ENCODE data around the gene TIRAP.

The TIRAP gene

DNA sequence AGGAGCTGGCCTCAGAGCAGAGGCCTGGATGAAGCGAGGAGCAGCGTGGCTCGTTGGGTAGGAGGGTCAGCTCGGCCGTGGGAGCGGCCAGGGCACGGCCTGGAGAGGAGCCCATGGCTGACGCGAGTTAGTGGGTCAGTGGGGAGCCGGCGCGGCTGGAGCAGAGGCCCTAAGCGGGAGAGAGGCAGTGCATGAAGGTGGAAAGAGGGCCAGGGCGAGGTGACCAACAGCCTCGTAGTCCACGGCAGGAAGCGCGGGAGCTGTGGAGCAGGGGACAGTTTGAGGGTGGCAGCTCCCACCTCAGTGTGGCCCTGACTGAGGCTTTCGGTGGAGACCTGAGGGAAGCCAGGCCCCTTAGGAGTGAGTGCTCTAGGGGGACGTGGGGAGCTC, 45.1 kb downstream of the TIRAP start:
- DNase-seq, result no peak

DNA sequence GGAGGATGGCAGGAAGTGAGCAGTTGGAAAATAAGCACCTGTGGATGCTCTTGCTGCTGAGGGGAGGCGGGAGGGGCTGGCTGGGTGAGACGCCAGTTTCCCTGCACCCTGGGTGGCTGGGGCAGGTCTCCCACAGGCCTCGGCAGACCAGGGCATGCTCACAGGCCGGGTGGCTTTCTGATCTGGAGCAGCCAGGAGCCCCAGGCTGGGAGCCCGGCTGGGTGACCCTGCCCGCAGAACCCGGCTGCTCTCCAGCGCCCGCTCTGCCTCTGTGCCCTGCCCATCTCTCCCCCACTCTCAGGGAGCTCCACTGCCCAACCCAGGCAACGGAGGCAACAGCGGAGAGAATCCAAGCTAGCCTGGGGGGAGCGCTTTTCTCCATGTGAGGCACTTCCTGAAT, 45.6 kb downstream of the TIRAP start:
- DNase-seq, result no peak

DNA sequence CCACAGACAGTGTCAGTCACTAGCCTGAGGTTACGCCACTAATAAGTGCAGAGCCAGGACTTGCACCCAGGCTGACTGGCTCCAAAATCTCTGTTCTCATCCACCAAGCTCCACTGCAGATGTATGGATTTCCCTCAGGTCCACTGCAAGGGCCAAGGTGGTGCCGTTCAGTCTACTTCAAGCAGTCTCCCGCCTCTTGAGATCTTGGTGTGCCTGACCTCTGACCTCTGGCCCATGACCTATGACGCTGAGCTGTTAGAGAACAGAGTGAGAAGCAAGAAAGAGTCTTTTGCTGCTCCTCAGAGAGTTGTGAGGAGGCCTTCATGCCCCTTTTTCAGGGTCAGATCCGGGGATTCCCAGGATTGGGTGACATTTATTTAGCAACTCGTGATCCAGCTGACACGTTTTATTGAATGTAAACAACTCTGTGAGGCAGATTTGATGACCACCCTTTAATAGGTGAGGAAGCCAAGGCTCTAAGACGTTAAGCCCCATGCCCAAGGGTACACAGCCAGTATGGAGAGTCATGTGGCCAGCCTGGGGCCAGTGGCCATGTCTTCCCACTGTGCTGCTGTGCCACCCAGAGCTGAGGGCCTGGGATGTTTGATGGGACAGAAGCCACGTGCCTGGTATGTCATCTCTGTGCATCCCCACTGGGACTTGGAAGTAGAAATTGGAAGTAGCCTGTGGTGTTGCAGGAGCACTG, 46.2 kb downstream of the TIRAP start:
- DNase-seq, result no peak

DNA sequence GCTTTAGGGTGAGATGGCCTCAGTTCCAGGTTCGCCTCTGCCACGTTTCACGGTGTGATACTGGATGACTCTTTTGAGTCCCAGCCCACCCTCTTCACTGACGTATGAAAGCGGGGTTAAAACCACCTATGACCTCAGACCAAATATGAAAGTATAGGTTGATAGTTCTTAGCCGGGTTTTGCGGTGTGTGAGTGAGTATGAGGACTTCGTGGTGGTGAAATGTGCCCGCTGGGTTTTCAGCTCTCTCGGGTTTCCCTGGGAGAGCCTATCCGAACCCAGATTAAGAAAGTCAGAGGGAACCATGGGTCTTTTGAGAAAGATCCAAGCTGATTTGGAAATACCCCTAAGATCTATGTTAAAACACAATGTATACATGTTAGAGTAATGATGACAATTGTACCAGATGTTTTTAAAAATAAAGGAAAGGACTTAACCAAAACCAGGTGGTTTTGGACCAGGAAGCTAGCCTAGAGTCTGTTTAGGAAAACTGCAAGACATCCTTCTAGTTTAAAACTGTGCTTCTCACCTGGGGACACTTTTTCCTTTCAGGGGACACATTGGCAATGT, 46.8 kb downstream of the TIRAP start:
- DNase-seq, result no peak

DNA sequence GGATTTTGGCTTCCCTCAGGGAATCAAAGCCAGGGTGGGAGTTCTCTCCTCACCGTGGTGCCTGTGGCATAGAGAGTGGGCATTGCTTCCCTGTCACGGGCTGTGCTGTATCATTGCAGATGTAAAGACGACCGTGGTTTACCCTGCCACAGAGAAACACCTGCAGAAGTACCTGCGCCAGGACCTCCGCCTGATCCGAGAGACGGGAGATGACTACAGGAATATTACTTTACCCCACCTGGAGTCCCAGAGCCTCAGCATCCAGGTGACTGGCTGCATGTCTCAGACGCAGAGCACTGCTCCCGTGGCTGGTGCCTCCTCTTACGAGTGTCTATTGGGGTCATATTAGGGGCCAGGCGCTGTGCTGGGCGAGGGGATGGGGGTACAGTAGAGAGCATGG, 48.4 kb downstream of the TIRAP start:
- DNase-seq, result no peak

DNA sequence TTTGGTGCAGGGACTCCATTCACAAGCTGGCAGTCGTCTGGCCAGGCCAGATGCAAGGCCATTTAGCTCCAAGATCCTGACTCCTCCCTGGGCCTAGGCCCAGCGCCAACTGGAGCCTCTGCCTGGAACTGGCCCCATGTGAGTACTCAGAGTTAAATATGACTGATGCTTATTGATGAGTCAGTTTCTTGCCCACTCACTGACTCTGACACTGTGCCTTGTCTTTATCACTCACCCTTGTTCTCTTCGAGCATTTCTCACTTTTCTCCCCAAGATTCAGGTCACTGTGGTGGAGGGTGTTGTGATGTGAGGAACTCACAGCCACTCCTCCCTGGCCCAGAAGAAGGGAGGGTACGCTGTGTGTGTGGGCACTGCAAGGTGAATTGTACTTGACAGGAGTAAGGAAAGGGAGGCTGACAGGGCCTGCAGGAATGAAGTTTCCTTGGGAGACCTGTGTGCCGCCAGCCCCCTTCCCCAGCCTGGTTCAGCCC, 49.4 kb downstream of the TIRAP start:
- peak; percentile 90 for DNase-seq

DNA sequence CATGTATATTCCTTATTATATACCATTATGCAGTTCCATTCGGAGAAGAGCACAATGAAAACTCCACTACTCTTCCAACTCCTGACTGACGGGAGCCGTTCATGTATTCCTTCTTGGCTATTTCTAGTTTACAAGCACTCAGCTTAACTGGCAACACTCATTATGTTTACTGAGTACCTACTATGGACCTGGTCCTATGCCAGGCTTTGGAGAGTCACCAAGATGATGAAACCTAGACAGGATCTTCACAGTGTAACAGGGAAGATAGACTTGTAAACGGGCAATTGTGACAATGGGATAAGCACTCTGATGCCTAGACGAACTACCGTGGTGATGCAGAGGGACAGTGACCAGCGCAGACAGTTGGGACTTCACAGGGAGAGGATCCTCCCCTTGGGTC, 50.2 kb downstream of the TIRAP start:
- DNase-seq, result no peak

DNA sequence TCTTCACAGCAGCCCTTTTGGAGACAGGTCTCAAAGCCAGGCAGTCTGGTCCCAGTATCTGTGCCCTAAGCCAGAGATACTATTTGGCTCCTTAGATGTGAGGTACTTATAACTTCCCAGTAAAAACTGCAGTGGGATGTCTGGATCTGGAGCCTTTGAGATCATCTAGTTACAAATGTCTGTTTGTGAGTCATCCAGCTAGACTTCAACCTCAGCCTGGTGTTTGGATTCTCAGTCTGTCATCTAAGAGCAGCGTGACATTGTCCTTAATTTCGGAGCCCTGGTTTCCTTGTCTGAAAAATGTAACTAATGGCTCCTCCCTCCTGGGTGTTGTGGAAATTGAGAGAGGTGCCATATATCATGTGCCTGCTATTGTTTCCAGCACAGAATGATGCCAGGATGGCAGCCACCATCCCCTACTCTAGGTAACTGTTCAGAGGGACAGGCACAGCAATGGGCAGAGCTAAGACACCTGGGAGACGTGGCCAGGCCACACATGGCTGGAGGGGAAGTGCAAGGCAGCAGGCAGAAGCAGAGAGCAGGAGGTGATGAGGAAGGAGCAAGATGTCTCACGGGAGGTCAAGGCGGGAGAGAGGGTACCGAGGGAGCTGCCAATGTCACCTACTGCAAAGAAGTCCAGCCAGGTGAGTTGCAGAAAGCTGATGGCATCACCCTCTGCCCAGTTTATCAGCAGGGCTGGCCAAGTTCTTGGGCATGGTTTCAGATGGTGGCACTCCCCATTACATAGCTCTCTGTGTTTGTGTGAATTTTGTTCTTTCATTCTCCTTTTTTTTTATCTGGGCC, 52.0 kb downstream of the TIRAP start:
- peak; percentile 72 for DNase-seq

DNA sequence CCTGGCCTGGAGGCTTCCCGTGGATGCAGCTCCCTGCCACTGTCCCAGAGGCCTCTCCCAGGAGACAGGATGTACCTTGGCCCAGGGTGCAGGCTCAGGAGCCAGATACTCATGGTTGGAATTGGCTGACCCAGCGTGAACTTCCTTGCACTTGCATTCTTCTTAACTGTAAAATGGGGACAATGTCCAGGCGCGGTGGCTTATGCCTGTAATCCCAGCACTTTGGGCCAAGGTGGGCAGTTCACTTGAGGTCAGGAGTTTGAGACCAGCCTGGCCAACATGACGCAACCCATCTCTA, 52.5 kb downstream of the TIRAP start:
- DNase-seq, result no peak

DNA sequence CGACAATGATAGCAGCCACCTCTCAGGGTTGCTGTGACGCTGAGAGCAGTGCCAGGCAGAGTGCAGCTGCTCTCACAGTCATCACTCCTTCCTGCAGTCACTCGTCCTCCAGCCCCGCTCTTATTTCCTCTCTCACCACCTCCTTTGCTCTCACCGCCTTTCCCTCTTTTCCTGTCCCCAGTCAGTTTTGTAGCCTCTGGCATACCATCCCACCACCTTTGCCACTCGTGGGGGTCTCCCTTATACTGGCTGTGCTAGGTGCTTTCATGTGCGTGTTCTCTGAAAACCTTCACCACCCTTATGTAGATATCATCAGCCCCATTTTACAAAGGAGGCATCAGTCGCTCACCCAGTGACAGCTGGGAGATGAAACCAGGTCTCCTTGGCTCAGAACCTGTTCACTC, 53.2 kb downstream of the TIRAP start:
- no peak for DNase-seq

DNA sequence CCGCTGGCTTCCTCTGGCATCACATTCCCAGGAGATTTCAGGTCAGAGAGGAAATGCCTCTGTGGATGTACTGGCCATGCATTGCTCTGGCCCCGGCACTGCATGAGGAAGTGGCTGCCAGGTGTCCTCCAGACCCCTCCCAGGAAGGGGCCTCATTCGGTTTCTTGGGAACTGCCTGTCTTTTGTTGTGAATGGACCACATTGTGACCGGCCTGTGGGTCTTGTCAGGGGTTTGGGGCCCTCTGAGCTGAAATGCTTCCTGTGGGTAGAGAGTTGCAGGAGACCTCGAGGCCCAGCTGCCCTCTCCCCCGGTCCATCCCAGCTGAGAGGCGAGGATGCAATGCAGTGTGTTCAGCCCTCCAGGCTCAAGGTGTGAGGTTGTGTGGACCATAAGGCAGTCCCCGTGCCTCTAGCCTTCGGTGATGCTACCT, 53.8 kb downstream of the TIRAP start:
- DNase-seq, result no peak

DNA sequence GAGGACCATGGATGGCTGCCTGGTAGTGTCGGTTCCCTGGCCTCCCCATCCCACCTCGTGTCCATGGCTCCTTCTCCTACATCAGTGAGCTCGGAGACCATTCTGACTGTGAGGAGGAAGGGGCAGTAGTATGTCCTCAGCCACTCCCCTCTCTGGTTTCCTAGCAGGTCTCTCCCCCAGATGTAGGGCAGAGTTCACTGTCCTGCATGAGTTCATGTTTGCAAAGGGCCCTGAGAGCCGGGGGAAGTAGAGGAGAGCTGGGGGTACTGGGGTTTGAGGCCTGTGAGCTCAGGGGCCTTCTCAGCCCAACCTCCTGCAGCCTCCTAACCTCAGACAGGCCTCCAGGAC, 54.2 kb downstream of the TIRAP start:
- no peak for DNase-seq

DNA sequence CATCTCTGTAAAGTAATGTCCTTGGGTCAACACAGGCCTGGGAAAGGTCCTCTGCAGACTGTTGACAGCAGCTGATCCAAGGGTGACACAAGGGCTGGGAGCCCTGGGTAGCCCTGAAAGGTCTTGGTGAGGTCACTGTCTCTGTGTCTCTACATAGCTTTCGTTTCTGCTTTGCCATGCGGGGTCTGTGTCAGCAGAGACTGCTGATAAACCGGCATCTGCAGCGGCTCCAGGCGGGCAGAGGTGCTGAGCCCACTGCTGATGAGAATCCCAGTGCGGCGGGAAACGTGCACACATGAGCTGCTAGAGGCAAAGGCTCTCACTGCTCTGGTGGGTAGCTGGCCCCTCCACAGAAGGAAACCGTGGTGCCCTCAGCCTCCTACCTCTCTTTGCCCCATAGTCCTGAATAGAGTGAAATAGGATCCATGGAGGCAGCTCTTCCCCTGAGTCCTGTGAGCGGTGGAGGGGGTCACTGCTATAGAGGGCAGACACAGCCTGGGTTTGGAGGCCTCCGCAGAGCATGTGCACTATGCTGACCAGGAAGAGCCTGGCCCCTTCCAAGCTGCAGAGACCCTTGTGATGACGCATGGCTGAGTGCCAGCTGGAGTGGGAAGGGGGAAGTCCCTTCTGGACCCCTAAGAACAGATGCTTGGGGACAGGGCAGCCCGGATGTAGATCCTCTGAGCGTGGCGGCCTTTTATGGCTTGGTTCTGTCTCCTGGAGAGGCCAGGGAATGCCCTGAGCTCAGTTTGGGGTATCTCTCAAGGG, 54.8 kb downstream of the TIRAP start:
- no peak for DNase-seq

DNA sequence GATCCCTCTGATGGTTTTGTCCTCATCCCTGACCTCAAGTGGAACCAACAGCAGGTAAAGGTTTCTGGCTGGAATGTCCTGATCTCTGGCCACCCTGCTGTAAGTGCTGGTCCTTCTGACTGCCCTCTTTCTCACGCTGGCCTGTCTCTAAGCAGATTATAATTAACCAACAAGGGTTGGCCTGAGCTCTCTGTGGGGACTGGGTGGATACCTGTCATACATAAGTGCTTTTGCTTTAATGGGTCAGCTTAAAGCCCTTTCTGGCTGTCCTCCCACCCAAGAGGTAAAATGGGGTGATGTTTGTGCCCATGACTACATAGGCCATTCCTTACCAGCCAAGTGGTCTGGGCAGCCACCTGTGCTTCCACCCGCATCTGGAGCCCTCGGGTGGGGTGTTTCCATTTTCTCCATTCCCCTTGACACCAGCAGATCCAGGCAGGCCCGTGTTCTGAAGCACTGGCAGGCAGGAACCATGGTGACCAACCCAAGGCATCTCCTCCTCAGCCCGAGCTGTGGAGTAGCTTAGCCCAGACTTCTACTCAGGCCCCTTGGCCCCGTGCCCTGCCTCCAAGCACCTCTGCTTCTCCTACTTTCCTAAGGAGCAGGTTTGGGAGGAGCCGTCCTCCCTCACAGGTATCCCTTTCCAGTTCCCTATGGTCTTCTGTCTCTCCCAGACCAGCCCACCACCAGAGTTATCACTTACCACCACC, 55.6 kb downstream of the TIRAP start:
- DNase-seq, result no peak

DNA sequence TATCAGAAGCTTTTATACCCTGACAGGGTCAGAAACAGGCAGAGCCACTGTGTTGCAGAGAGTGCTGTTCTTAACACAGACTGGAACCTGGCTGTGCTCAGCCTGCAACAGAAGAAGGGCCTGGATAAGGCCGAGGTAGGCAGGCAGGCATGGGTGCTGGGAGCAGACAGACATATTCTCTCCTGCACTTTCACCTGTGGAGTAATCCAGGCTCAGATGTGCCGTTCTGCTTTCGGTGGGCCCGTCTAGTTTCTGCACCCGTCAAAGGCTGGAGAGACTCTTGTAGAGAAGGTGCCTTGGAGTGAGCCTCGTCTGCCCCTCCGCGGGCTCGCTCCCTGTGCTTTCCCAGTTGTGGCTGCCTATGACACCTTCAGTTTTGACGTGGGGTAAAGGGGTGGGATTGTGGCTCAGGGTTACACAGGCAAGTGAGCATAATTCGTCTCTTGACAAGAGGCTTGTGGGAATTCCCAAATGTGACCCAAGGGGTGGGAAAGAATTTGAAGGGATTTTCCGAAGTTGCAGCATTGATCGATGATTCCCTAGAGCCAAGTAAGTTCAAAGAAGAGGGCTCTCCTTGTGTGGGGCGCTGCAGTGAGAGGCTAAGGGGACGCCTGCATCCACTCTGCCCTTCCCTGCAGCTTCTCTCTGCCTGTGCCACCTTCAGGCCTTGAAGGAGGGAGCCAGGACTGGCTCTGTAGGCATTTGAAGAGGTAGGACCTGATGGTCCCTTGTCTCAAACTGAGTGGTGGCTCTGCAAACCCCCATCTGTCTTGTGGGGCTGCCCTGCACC, 56.4 kb downstream of the TIRAP start:
- no peak for DNase-seq

DNA sequence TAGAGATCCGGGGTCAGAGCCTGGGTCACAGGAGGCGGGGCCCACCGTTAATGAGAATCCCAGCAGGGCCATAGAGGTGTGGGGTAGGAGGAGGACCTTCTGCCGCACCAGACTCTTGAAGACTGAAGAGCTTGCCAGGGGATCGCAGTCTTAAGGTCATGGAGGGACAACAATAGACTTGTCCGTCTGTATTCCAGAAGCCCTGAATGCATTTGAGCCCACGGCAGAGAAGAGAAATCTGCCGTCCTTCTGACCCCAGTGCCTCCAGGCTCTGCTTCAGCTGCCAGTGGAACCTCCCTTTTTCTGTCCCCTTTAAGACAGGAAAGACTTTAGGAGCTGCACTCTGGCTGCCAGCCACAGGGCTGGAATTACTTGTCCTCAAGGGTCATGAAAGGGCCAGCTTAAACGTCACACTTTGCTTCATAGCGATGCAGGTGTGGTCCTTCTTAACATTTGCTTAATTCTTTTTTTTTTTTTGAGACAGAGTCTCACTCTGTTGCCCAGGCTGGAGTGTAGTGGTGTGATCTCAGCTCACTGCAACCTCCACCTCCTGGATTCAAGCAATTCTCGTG, 57.1 kb downstream of the TIRAP start:
- DNase-seq, result peak; percentile 49

DNA sequence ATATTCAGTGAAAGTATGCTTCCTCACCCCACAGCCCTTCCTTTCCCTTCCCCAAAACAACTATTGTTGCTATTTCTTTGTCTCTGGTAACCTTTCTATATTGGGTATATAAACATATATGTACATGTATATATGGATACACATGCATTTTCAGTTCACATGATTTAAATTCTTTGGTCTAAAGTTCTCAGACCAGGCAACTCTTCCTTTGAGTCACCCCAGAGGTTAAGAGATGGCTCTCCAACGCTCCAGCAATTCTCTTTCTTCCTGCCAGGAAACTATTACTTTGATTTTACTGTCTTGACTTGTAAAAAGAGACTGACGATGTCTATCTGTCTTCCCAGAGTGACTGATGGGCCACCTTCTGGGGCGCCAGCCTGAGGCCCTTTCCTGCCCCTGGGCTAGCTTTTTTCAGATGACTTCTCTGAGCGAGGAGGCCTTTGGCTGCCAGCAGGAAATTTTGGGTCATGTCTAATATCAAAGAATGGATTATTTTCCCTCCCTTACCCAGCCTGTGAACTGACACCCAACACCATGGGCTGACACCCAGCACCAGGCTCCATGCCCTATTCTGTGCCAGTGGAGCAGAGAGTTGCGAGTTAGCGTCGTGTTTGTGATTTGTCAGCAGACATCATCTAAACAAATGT, 58.2 kb downstream of the TIRAP start:
- DNase-seq, result no peak

DNA sequence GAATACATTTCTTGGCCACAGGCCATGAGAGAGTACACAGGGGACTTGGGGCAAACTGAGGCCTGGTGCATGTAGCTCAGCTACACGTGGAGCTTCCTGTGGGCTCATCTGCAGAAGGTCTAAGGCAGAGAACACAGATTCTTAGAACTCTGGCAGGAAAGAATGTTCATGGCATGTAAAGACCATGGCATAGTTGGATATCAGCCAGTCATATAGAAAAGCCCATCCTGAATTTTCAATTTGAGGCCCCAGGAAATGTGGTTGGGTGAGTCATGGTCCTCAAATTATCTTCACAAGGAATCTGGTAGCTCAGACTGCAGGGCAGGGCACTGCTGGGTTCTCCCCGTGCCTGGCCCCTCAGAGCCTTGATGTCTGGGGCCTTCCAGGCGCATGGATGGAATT, 58.9 kb downstream of the TIRAP start:
- DNase-seq, result peak; percentile 97

DNA sequence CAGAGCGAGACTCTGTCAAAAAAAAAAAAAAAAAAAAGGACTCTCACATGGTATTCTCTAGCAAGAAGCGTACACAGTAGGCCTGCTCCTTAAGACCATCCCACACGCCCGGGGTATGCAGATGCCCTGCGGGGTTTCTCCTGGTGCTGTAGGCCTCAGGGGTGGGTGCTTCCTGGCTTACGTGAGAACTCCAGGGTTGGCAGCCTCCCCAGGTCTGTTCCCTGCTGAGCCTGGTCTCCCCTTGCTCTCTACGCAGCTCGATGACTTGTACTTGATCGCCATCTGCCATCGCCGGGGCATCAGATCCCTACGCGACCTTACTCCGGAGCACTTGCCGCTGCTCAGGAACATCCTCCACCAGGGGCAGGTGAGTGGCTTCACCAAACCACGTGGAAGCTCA, 60.2 kb downstream of the TIRAP start:
- DNase-seq, result no peak
